SK-N-MC (cell line): ENCODE results near the gene IGSF23.

Experiments used
- DNase-seq: peaks from one replicate; pipeline ENCODE4 v3.0.0-alpha.2; 2011; ENCODE audit warnings: low read depth, low spot score
- H3K27ac ChIP-seq: fragments of 200-600 bp; sonication (generic); 2 replicates; pipeline ENCODE4 v1.5.1; 2016; ENCODE audit warnings: mixed run types
- H3K36me3 ChIP-seq: fragments of 200-600 bp; sonication (generic); 2 replicates; pipeline ENCODE4 v1.6.1; 2017; ENCODE audit warnings: antibody characterized with exemption, low read length, mixed read lengths; ENCODE audit not compliant: insufficient read depth
- H3K4me3 ChIP-seq: fragments of 200-600 bp; sonication (generic); 2 replicates; pipeline ENCODE4 v1.5.1; 2016
- H3K9ac ChIP-seq: fragments of 200-600 bp; sonication (generic); 2 replicates; pipeline ENCODE4 v1.8.0; 2017; ENCODE audit warnings: mixed run types, mixed read lengths; ENCODE audit not compliant: insufficient read length
- H3K9me3 ChIP-seq: fragments of 200-600 bp; sonication (generic); 2 replicates; pipeline ENCODE4 v1.6.1; 2017; ENCODE audit warnings: low read depth, mild to moderate bottlenecking, antibody characterized with exemption, low read length, moderate library complexity, mixed read lengths
- EZH2 ChIP-seq: fragments of 200-600 bp; sonication (generic); IDR thresholded peaks from one replicate; pipeline ENCODE4 v1.6.1; 2017; ENCODE audit warnings: antibody characterized with exemption
- FOXP2 ChIP-seq: optimal IDR thresholded peaks from 2 replicates; pipeline ENCODE3; 2011; ENCODE audit warnings: mild to moderate bottlenecking, moderate library complexity; ENCODE audit not compliant: insufficient read depth; ENCODE audit errors: extremely low read length, control extremely low read depth
- POLR2AphosphoS5 ChIP-seq: IDR thresholded peaks from 2 replicates; pipeline ENCODE4 v1.6.1; 2012; ENCODE audit warnings: mild to moderate bottlenecking, low read depth, low read length, borderline replicate concordance

Gene IGSF23

DNA sequence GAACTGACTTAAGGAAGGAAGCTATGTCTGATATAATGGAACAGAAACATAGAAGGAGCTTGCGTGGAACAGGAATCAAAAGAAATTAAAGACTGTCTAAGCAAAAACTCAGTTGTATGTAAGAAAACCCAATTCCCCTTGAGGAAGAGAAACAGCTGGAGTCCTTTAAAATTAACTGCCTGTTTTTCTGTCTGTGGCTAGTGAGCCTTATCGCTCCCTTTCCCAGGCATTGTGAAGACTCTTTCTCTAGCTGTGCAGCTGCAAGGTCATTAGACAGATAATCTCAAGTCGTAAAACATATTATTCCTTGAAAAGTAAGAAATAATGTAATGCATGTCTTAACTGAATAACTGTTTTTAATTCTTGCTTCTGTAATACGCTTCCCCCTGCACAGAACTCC is 39.7 kb upstream of the IGSF23 start:
- H3K9me3 ChIP-seq, result no peaks in the 10 kb centered on the region
- H3K4me3 ChIP-seq, result peak overlapping the region; percentile 51
- no peaks in the 10 kb centered on the region for H3K36me3 ChIP-seq
- peak; percentile 51 for DNase-seq
- peak overlapping the region; percentile 76 for H3K27ac ChIP-seq
- no peak for TF ChIP-seq EZH2
- TF ChIP-seq FOXP2, result no peak
- TF ChIP-seq POLR2AphosphoS5, result no peak
- H3K9ac ChIP-seq, result peak overlapping the region; percentile 29

GRCh38 chr19:44574186-44574950 is 39.0 kb upstream of the IGSF23 start:
- H3K27ac ChIP-seq, result no peak overlapping the region
- H3K4me3 ChIP-seq, result peak overlapping the region; percentile 51
- TF ChIP-seq EZH2 (no peak), POLR2AphosphoS5 (no peak), FOXP2 (no peak)
- no peaks in the 10 kb centered on the region for H3K36me3 ChIP-seq
- H3K9me3 ChIP-seq, result no peaks in the 10 kb centered on the region
- H3K9ac ChIP-seq, result no peak overlapping the region
- no peak for DNase-seq

- no peaks in the 10 kb centered on the region for H3K9me3 ChIP-seq
- no peak for DNase-seq
- no peak overlapping the region for H3K27ac ChIP-seq
- TF ChIP-seq FOXP2 (no peak), EZH2 (no peak), POLR2AphosphoS5 (no peak)
- H3K9ac ChIP-seq, result no peak overlapping the region
- no peaks in the 10 kb centered on the region for H3K36me3 ChIP-seq
- H3K4me3 ChIP-seq, result no peak overlapping the region
Observed at GRCh38 chr19:44575116-44575700, 38.2 kb upstream of the IGSF23 start.

- no peak overlapping the region for H3K9ac ChIP-seq
- no peak overlapping the region for H3K27ac ChIP-seq
- no peaks in the 10 kb centered on the region for H3K36me3 ChIP-seq
- H3K4me3 ChIP-seq, result no peak overlapping the region
- TF ChIP-seq FOXP2, result no peak
- TF ChIP-seq EZH2, result no peak
- no peak for TF ChIP-seq POLR2AphosphoS5
- H3K9me3 ChIP-seq, result no peaks in the 10 kb centered on the region
- DNase-seq, result no peak
Observed at GRCh38 chr19:44576843-44577565, 36.4 kb upstream of the IGSF23 start.

GRCh38 chr19:44577566-44577874 is 35.8 kb upstream of the IGSF23 start:
- Histone ChIP-seq H3K9ac (no peak overlapping the region), H3K9me3 (no peaks in the 10 kb centered on the region), H3K4me3 (no peak overlapping the region), H3K27ac (no peak overlapping the region), H3K36me3 (no peaks in the 10 kb centered on the region)
- TF ChIP-seq POLR2AphosphoS5 (no peak), EZH2 (no peak), FOXP2 (no peak)
- no peak for DNase-seq

DNA sequence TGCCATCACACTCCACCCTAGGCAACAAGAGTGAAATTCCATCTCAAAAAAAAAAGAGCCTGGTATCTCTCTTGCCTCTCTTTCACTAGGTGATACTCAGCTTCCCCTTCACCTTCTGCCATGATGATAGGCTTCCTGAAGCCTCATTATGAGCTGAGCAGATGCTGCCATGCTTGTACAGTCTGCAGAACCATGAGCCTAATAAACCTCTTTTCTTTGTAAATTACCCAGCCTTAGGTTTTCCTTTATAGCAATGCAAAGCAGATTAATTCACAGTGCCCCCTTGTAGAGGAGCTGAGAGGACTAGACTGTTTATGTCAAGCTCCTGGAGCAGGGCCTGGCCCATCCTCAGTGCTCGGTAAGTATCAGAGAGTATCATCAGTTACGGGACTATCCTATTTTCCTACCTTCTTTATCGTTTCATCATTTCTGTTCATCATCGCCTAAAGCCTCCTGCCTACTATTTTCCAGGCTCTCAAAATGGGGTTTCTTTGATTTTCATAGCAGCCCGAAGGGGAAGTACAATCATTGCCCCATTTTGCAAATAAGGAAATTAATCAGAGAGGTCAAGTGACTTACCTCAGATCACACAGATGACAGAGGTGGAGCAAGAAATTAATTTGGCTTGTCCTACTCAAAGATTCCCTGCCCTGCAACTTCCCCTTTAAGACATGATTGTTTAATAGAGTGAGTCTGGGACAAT is 33.5 kb upstream of the IGSF23 start:
- no peak for TF ChIP-seq EZH2
- TF ChIP-seq POLR2AphosphoS5, result no peak
- TF ChIP-seq FOXP2, result no peak
- Histone ChIP-seq H3K9ac (no peak overlapping the region), H3K36me3 (no peaks in the 10 kb centered on the region)

DNA sequence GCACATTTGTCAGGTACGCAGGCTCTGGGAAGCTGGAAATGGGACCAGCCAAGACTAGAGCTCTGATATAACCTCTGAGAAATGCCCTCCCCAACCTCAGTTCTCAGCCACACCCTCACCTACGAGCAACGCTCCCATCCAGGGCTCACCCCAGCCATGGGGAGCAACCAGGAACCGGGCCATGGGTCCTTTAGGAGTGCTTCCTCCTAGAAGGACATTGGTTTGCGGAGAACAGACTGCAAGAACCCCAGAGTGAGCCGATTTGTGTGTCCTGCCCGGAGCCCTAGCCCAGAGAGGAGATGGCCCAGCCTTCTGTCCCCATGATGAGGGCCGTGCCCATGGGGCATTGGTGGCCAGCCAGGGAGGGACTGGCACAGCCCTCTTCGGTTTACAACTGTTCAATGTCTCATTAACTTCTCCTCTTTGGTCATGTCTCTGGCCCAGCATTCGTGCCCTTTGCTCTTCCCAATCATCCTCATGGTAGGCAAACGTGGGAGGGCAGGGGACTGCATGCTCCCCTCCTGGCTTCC is 32.9 kb upstream of the IGSF23 start:
- no peaks in the 10 kb centered on the region for H3K36me3 ChIP-seq
- no peak overlapping the region for H3K9ac ChIP-seq
- no peaks in the 10 kb centered on the region for H3K9me3 ChIP-seq
- H3K4me3 ChIP-seq, result no peak overlapping the region
- TF ChIP-seq EZH2, result no peak
- no peak for DNase-seq
- no peak overlapping the region for H3K27ac ChIP-seq

More for the DNA sequence above, 33.5 kb upstream of the IGSF23 start:
- H3K4me3 ChIP-seq, result no peak overlapping the region
- no peak for DNase-seq
- H3K27ac ChIP-seq, result no peak overlapping the region
- no peaks in the 10 kb centered on the region for H3K9me3 ChIP-seq

DNA sequence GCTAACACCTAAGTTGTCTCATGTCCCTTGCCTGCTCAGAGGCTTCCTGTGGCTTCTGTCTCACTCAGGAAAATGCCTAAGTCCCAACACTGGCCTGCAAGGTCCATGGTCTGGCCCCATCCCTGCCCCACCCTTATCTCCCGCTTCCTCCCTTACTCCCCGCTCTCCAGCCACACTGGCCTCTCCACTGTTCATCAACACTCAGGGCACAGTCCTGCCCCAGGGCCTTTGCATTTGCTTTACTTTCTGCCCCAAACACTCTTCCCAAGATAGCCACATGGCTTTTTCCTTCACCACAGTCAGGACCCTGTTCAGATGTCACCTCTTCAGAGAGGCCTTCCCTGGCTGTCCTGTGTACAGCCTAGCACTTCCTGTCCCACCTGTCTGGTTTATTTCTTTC is 32.1 kb upstream of the IGSF23 start:
- H3K9ac ChIP-seq, result no peak overlapping the region
- TF ChIP-seq POLR2AphosphoS5 (no peak), EZH2 (no peak), FOXP2 (no peak)
- no peak for DNase-seq
- H3K27ac ChIP-seq, result no peak overlapping the region
- H3K4me3 ChIP-seq, result no peak overlapping the region
- H3K36me3 ChIP-seq, result no peaks in the 10 kb centered on the region
- H3K9me3 ChIP-seq, result no peaks in the 10 kb centered on the region
